Measurements from ENCODE around the gene BLNK.

Gene BLNK

GRCh38 chr10:96287392-96288105 is 16.2 kb upstream of the BLNK start:
- DNase-seq: peak in 1 of 2 donors; percentile 38

- no peak for DNase-seq
Observed at GRCh38 chr10:96285331-96285752, 14.0 kb upstream of the BLNK start.

DNA sequence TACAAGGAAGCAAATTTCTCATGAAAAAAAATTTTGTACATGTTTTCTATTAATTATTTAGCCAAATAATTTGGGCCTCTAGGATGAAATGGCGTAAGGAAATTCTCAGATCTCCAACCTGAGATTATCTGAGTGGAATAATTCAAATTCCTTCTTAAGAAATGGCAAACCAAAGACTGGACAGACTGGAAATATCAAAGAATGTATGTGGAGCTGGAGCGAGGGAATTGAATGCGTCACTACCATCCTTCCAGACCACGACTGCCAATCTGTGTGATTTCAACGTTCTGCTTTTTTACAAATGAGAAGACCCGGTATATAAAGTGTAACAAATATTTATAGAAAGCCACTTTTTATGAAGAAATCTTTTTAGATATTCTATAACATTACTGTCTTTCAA is 12.4 kb upstream of the BLNK start:
- DNase-seq: no peak

GRCh38 chr10:96283351-96283750 is 12.0 kb upstream of the BLNK start:
- DNase-seq: no peak

GRCh38 chr10:96281444-96282029 is 10.2 kb upstream of the BLNK start:
- no peak for DNase-seq

- no peak for DNase-seq
Observed at GRCh38 chr10:96280859-96281258, 9.5 kb upstream of the BLNK start.

GRCh38 chr10:96279191-96279641 is 7.8 kb upstream of the BLNK start:
- peak in 1 of 2 donors; percentile 12 for DNase-seq

DNA sequence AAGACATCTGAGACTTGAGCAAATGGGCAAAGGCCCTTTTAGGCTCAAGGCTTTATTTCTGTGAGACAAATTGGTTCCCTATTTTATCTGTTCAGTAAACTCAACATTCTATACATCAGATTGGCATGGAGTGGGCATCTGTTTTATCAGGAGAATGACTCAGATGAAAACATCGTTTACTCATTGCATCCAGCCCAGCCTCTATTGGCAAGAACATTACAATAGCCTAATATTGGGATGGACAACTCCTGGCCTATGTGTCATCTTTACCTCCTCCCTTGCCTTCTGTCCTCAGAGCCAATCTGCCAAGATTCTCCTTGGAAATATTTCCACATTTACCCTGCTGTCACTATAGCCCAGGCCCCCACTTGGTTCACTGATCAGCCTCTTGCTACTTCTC is 5.5 kb upstream of the BLNK start:
- DNase-seq: no peak

DNA sequence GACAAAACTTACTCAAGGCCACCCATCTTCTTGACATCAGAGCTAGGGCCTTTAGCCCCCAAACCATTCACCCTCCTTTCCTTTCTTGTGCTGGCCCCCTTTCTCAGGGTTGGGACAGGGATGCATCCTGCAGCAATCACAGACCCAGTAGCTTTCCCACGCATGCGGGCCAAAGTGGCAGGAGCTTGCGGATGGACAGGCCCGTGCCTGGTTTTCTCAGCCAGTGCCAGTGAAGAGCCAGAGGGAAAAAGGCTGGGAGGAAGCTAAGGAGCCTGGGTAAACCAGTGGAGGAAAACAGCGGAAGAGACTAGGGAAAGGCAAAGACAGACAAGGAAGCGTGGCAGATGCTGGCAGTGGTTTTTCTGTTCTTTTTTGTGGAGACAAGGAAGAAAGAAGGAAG is 5.1 kb upstream of the BLNK start:
- DNase-seq: no peak

DNA sequence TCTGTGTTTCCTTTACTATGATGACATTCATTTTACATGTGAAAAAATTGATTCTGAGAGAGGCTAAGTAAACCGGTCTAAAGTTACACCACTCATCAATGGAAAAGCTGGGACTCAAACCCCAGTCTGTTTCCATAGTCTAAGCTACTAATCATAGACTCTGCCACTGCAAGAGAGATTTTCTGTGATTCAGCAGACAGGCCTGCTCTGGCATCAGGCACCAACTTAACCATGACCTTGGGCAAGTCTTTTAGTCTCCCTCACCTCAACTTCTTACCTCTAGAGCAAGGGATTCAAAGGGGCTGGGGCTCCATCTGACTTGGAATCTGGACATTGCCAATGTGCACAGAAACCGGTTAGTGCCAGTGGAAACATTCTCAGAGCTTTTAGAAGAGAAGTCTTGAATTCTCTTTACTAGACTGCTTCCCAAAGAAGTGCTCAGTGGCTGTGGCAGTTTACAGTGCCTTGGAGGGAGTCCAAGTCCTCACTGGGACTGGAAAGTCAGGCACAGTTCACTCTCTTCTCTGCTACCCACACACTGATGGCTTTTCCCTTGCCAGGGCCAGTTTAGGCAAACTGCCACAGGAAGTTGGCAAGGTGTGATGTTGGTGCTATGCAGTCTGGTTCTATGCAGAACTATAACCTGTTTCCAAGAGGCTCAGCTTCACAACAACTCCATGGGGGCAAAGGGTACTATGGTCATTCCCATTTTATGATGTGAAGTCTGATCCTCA is 4.5 kb upstream of the BLNK start:
- DNase-seq: no peak

GRCh38 chr10:96272316-96273280 is 1.2 kb upstream of the BLNK start:
- DNase-seq: no peak

DNA sequence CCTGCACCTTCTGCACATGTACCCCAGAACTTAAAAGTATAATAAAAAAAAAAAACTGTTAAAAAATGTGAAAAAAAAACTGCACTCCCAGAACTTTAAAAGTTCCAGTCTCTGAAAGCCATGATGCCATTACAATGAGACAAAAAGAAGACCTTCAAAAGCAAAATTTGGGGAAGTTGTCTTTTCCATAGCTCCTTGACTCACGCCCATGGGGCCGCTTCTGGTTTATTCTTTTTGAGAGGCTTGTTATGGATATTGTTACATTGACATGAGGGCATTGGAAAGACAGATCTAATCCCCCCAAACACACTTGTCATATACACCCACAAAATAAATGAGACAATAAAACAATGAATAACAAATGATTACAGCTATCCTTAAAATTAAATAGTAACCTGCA is 798 bp downstream of the BLNK start:
- DNase-seq: no peak

- no peak for DNase-seq
Observed at GRCh38 chr10:96269438-96270300, 1.7 kb downstream of the BLNK start.

GRCh38 chr10:96268341-96268909 is 2.9 kb downstream of the BLNK start:
- no peak for DNase-seq

- DNase-seq: no peak
Observed at GRCh38 chr10:96267234-96267705, 4.1 kb downstream of the BLNK start.

DNA sequence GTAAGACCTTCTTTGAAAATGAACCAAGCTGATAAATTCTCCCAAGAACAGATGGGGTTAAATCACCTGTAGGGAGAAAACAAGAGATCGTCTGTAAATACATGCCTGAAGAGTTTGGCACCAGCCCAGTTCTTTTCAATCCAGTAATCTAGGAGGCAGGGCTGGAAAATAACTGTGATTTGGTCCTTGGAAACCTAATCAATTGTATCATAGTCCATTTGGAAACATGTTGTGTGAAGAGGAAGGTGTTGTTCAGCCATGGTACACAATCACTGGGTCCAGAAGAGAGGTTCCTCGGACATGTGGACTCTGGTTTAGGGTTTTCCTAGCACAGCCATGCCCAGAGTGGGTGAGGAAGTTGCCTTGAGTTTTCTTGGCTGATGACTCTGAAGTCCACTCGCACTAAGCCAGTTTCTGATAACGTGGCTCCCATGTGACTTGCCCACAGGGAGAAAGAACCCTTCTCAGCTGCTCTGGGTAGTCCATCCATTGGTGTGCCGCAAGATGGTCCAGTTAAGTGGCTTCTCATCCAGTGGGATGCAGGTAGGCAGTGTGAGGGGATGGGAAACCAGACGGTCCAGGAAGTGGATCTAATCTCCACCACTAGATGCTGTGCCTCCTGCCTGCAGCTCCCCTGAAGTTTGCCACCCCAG is 5.1 kb downstream of the BLNK start:
- no peak for DNase-seq

DNA sequence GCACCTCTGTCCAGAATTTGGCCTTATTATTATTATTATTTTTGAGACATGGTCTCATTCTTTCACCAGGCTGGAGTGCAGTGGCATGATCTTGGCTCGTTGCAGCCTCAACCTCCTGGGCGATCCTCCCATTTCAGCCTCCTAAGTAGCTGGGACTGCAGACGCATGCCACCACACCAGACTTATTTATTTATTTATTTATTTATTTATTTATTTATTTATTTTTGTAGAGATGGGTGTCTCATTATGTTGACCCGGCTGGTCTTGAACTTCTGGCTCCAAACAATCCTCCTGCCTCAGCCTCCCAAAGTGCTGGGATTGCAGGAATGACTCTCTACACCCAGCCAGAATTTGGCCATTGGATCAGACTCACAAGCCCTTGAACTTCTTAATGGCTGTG is 6.4 kb downstream of the BLNK start:
- DNase-seq: no peak

- no peak for DNase-seq
Observed at GRCh38 chr10:96263669-96264068, 7.7 kb downstream of the BLNK start.

GRCh38 chr10:96263176-96263575 is 8.2 kb downstream of the BLNK start:
- no peak for DNase-seq

GRCh38 chr10:96261930-96262329 is 9.4 kb downstream of the BLNK start:
- no peak for DNase-seq

- DNase-seq: no peak
Observed at GRCh38 chr10:96261132-96261531, 10.2 kb downstream of the BLNK start.

Measured in CD4-positive, alpha-beta T cell treated with Interferon alpha-2 for 1 hour (primary cell).